CD1c-positive myeloid dendritic cell (primary cell): Measurements from ENCODE around the gene PCGF3.
"Not testable (repeated sequence)": the region's sequence is repeated elsewhere in the genome, so short reads cannot be mapped to it uniquely, and the experiment has no call there.

Experiments
- DNase-seq: peaks from one replicate; pipeline ENCODE4 v3.0.0-alpha.2; 2016; ENCODE audit errors: extremely low spot score

Gene PCGF3

DNA sequence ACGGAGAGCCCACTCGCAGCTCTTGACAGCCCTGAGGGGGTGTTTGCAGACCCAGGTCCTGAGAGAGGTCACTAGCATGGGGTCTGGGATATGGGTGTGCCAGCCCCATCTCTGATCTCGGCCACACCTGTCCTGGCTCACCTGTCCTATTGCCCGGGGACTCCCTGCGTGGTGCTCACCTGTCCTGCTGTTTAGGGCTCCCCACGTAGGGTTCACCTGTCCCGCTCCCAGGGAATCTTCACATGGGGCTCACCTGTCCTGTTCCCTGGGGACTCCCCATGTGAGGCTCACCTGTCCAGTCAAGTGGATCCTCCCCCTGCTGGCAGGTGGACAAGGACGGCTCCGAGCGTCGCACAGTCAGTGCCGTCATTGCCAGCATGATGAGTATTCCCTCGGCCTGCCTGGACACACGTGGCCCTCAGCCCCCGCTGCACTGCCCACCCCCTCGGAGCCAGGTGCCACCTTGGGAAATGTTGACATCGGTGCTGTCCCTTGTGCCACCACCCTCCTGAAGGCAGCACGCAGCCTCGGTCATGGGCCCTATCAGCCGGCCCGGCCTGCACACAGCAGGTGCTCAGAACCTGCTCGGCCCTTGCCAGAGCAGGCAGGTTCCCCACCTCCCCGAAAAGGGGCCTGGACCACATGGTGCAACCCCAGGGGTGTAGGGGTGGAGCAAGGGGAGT lies 23.0 kb upstream of the PCGF3 start:
- no peak for DNase-seq

DNA sequence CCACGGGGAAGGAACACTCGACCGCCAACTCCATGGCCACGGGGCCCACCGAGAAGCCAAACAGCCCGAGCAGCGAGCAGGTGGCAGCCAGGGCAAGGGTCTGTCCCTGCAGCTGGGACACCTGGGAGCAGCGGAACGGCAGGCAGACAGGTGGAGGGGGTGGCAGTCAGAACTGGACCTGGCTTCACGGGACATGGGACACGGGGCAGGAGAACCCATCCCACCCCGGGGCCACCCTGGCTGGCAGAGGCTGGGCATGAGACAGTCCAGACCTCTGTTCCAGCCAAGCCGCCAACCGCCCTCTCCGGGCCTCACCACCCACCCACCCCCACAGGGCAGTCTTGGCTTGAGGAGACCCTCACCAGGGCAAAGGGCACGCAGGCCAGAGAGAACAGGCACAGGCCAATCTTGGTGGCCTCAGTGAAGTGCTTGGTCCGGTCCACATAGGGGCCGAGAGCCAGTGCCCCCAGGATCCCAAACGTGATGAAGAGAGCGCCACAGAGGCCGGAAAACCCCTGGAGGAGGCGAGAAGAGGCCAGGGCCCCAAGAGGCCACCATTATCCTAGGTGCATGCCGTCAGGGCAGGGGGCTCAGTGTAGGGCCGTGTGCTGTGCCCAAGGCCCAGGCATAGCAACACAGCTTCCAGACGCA lies 22.3 kb upstream of the PCGF3 start:
- no peak for DNase-seq

DNA sequence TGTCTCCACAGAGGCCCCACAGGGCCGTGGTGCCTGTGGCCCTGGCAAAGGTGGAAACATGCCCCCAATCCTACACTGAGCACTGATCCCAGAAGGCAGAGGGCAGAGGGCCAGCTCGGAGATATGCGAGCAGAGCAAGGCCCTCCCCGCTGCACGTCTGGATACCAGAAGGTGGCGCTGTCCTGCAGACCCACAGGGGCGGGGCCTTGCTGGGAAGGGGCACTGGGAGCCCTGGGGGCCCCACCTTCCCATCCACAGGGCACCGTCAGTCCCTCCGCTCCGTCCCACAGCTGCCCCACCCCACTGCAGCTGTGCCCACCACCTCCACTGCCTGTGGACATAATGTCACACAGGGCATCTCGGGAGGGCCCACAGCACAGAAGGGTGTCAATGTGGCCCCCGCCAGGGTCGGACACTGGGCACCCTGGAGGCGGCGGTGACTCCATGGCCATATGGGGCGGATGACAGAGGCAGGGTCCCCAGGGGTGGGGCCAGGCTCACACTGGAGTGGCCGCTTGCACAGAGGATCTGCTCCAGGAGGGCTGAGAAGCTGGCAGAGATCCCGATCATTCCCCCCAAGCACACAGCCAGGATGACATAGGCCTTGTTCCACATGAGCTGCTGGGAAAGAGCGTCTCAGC lies 21.5 kb upstream of the PCGF3 start:
- peak; percentile 68 for DNase-seq

- no peak for DNase-seq
Measured at GRCh38 chr4:684623-685327, 20.9 kb upstream of the PCGF3 start.

DNA sequence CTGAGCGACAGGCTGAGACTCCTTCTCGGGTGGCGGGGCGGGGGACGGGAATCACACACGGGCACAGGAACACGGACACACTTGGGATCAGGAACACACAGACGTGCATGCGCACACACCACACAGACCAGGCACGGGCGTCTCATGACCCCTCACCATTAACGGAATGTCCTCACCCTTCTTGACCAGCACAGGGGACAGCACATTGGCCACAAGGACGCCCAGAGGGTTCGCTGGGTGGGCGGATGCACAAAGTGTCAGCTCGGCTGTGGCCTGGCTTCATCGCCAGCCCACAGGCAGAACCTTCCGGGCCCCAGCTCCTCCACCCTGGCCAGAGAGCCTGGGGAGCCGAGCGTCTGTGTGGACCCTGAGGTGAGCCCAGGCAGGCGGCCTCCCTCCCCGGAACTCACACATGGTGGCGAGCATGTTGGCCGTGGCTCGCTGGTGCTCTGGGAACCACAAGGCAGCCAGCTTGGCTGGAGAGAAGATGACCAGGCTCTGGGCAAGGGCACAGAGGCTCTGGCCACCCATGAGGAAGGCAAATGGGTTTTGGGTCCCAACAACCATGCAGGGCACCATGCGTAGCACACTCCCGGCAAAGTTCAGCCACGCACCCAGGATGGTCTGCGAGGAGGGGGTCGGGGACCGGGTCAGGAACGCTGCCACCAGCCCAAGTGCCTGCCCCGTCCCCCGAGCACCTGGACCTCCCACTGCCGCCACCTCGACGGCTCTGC lies 19.8 kb upstream of the PCGF3 start:
- DNase-seq = no peak

DNA sequence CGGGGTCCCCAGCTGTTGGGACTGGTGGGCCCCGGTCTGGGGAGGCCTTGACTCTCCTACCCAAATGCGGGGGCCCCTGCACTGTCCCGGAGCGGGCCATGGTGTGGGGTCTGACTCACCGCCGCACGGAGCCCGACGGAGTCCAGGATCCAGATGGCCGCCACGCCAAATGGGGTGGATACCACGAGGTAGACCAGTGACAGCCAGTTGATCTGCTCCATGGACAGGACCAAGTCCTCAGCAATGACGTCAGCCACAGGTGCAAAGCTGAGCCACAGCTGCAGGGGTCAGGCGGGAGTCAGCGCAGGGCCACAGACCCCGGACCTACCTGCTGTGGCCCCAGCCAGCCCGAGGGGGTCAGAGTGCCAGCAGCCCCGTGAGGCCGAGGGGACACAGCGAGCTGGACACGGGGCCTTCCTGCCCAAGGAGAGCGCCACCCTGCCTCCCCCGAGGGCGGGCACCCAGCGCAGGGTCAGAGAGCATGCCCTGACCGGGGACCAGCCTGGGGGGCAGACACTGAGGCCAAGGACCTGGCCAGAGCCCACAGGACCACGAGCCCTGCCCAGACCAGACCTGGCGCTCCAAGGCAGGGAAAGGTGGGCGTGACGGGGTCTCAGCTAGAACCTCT lies 19.1 kb upstream of the PCGF3 start:
- DNase-seq = no peak

DNA sequence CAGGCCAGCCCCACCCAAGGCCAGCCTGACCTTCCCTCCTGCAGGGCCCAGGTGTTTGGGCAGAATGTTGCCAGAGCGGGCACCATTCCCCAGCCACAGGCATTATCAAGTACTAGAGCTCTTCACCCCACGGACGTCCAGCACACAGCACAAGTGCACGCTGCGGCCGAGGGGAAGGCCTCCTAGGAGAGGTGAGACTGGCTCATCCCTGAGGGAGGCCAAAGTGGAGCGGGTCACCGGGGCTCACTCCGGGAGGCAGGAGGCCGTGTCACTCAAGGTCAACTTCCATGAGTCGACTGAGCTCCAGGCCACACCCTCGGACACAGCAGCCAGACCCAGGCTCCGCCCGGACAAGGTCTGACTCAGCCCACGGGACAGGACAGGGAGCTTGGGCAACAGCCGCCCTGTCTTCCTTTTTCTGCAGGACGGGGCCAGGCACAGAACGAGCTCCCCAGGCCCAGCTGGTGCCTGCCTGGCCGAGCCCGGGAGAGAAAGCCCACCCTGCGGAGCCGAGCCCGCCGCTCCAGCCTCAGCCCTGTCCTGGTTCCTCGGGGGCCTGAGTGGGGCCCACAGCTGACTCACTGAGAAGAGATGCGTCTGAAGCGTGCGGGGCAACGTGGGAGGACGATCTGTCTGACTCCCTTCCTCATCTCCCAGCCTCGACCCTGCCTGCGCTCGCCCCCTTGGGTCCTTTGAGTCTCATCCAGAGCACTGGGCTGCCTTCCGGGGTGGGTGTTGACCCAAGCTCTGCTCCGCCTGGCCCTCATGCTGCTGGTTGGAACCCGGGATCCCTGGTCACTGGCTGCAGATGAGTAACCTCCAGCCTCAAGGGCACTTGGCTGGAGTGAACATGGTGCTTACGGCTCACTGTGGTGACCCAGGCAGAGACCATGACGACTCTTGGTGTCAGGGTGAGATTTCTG lies 18.3 kb upstream of the PCGF3 start:
- peak; percentile 94 for DNase-seq

- DNase-seq = no peak
Measured at GRCh38 chr4:687971-688853, 17.4 kb upstream of the PCGF3 start.

DNA sequence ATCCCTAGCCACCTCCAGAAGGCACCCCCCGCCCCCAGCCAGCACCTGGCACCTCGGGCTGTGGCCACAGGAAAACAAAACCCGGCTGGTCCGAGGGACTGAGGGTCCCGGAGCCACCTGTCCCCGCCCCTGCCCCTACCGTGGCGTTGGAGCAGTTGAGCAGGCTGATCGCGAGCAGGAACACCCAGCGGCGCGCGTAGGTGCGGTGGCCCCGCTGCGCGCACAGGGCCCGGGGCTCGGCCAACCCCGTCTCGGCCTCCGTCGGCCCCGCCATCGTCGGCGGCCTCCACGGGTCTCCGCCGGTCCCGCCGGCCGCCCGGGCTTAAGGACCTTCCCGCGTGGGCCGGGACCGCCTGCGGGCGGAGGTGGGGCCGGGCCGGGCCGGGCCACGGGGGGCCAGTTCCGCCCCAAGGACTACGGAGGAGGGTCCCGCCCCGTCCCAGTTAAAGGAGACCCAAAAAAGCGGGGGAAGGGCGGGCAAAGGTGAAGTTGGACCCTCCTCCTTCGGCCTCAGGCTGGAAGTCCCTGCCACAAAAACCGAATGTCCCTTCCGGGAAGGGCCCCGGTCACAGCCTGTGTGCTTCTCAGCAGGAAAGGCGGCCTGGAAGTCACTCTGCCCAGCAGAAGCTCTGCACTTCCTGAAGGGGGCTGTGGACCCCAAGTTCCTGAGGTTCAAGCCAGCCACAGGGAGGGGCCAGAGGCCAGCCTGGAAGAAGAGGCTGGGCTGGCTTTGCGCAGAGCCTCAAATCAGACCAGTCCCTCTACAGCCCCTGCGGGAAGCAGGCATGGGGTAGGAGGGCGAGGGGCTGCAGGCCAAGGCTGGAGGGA lies 16.6 kb upstream of the PCGF3 start, which contains the start of gene SLC49A3:
SLC49A3 (minus strand) TSS at position 298 of the 828 bp plus-strand sequence; CDS start at position 274, 24 bp downstream.
- DNase-seq = peak; percentile 66

GRCh38 chr4:689723-690122 lies 15.9 kb upstream of the PCGF3 start:
- DNase-seq = no peak

DNA sequence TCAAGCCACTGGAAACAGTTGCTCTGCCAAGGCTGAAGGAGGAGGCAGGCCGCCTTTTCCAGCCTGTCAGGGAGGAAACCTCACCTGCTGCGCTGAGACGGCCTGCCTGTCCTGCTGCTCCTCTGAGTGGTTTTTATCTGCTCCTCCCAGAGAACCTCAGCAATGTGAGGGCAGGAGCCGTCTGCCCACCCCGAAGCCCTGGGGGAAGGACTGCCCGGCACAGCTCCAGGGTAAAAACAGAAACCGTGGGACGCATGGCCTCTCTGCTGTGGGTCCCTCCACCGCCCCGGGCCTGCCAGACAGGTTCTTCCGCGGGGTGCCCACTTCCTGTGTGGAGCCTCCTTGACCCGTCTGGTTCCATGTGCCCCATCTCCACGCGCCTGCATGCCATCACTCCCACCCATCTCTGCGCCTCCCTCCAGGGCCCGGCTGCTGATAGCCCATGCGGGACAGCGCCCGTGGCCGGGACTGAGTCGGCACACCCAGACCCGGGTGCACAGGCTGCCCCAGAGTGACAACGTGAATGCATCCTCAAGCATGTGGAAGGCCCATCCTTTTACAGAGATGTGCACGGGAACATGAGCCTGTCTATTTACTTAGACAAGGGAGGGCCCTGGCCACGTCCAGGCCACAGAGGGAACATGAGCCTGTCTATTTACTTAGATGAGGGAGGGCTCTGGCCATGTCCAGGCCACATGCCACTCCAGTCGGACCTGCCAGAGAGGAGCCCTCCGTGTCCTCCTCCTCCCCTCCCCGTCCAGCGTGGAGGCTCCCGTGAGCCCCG lies 12.7 kb upstream of the PCGF3 start:
- no peak for DNase-seq

DNA sequence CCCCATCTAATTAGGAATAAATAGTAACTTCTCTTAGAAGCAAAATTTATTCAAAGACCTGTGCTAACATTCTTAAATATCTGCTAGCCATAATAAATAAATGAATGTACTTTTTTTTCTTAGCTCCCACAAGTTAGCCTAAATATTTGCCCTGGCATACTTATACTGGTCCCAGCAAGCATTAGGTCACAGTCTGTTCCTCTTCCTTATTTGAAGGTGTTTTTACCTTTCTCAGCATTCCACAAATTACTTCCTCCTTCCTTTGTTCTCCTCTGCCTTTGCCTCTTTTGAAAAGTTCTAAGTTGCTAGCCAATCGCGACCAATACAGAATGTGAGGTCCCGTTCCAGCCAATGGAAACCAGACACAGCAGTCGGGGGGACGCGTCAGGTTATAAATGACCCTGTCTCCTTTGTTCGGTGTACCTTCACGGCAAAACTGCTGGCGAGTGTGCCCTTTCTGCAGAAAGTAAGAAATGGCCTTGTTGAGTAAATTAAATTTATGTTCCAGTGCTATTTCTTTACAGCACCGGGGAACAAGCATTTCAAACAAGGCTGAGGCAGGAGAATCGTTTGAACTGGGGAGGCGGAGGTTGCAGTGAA lies 11.2 kb upstream of the PCGF3 start:
- DNase-seq = not testable (repeated sequence)

- no peak for DNase-seq
Measured at GRCh38 chr4:699816-700580, 5.6 kb upstream of the PCGF3 start.

DNA sequence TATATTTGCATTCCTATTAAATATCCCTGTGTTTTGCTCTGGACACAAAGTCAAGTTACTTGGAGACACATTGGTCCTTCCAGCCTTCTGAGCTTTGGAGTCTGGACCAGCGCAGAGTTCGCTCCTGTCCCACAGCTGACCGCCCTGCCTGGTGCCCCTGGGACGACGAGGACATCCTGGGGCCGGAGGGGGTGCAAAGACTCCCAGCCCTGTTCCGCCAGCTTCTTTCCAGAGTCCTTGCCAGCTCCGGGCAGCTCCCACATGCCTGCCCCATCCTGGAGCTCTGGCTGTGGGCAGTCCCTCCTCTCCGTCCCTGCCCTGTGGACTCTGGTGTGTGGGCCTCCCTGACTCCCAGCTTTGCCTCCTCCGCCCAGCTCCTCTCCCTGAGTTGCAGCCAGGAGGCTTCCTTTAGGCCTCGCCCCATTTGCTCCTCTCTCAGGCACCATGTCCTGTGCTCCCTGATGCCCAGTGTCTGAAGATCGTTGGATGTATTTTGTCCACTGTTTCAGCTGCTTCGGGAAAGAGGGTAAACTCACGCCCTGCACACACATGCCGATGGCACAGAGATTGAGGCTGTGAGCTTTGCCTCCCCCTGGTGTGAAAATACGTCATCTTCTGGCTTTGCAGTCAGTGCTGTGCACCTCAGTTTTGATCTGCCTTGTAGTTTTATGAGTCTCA lies 4.9 kb upstream of the PCGF3 start:
- no peak for DNase-seq

DNA sequence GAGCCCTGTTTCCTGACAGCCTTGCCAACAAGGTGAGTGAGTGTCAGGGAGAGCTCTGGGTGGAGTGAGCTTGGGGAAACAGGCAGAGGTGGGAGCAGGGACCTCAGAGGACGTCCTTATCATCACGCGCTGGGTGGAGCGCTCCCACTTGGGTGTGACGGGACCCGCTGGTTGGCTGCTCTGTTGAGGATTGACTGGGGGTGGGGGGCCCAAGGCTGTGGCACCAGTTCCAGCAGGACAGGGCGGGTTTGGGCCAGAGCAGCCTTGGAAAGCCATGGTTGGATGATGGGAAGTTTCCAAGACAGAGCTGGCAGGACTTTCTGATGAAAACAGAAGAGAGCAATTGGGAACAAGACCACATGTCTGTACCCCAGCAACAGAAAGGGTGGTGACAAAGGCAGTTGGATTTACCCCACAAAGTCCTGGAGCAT lies 3.0 kb upstream of the PCGF3 start:
- no peak for DNase-seq
